GM12801 (cell line): ENCODE measurements around the gene CCDC15.

Experiments
- TF ChIP-seq, protein P1 (sequence below): IDR thresholded peaks from one replicate; pipeline ENCODE4 v1.5.1; 2011; ENCODE audit warnings: control low read depth; ENCODE audit not compliant: insufficient read length; ENCODE audit errors: extremely low read depth

CCDC15 gene, protein sequence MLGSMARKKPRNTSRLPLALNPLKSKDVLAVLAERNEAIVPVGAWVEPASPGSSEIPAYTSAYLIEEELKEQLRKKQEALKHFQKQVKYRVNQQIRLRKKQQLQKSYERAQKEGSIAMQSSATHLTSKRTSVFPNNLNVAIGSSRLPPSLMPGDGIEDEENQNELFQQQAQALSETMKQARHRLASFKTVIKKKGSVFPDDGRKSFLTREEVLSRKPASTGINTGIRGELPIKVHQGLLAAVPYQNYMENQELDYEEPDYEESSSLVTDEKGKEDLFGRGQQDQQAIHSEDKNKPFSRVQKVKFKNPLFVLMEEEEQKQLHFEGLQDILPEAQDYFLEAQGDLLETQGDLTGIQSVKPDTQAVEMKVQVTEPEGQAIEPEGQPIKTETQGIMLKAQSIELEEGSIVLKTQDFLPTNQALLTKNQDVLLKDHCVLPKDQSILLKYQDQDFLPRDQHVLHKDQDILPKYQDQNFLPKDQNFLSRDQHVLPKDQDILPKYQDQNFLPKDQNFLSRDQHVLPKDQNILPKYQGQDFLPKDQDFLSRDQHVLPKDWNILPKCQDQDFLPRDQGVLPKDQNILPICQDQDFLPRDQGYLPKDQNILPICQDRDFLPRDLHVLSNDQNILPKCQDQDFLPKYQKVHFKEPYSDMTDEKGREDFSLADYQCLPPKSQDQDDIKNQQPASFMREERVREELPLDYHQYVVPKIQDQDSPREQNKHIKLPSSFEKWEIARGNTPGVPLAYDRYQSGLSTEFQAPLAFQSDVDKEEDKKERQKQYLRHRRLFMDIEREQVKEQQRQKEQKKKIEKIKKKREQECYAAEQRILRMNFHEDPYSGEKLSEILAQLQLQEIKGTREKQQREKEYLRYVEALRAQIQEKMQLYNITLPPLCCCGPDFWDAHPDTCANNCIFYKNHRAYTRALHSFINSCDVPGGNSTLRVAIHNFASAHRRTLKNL

GRCh38 chr11:124953753-124954589 lies at the start of gene CCDC15:
Gene CCDC15, plus strand, starts transcription at chr11:124954202. Its CDS starts 531 bp downstream, at chr11:124954733.
- TF ChIP-seq, protein P1, sequence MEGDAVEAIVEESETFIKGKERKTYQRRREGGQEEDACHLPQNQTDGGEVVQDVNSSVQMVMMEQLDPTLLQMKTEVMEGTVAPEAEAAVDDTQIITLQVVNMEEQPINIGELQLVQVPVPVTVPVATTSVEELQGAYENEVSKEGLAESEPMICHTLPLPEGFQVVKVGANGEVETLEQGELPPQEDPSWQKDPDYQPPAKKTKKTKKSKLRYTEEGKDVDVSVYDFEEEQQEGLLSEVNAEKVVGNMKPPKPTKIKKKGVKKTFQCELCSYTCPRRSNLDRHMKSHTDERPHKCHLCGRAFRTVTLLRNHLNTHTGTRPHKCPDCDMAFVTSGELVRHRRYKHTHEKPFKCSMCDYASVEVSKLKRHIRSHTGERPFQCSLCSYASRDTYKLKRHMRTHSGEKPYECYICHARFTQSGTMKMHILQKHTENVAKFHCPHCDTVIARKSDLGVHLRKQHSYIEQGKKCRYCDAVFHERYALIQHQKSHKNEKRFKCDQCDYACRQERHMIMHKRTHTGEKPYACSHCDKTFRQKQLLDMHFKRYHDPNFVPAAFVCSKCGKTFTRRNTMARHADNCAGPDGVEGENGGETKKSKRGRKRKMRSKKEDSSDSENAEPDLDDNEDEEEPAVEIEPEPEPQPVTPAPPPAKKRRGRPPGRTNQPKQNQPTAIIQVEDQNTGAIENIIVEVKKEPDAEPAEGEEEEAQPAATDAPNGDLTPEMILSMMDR = no peak

DNA sequence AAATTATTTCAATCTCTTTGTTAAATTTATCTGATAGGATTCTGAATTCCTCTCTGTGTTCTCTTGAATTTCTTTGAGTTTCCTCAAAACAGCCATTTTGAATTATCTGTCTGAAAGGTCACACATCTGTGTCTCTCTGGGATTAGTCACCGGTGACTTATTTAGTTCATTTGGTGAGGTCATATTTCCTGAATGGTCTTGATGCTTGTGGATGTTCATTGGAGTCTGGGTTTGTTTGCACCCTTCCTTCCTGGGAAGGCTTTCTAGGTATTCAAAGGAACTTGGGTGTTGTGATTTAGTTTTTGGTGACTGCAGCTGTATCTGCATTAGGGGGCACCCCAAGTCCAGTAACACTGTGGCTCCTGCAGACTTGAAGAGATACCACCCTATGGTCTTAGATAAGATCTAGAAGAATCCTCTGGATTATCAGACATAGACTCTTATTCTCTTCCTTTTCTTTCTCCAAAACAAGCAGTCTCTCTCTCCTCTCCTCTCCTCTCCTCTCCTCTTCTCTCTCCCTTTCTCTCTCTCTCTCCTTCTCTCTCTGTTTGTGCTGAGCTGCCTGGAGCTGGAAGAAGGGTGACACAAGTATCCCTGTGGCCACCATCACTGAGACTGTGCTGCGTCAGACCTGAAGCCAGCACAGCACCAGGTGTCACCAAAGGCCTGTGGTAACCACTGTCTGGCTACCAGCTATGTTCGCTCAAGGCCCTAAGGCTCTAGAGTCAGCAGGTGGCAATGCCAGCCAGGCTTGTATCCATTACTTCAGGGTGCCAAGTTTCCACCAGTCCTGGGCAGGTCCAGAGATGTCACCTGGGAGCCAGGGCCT lies 38.2 kb upstream of the CCDC15 start:
- TF ChIP-seq, protein P1 = no peak

DNA sequence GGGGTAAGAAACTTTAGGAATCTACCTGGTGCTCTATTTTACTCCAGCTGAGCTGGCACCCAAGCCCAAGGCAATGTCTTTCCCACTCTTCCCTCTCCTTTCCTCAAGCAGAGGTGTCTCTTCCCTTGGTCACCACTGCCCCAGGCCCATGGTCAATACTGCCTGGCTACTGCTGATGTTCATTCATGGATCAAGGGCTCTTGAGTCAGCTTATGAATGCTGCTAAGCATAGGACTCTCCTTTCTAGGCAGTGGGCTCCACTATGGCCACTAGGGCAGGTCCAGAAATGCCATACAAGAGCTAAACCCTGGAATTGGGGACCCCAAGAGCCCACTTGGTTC lies 37.7 kb upstream of the CCDC15 start:
- TF ChIP-seq, protein P1 = no peak

- TF ChIP-seq, protein P1 = no peak
Measured at GRCh38 chr11:124917115-124917637, 36.8 kb upstream of the CCDC15 start.

GRCh38 chr11:124918950-124919349 lies 35.1 kb upstream of the CCDC15 start, which contains the start of gene HEPN1:
Gene HEPN1, plus strand, starts transcription at chr11:124919250.
- TF ChIP-seq, protein P1 = no peak

GRCh38 chr11:124919898-124920297 lies 34.1 kb upstream of the CCDC15 start:
- TF ChIP-seq, protein P1 = no peak
